NCI-H345 treated with DMSO at 0.1 percent for 48 hours (cell line): ENCODE measurements around the gene NELFB.
"Not testable (repeated sequence)": the region's sequence is repeated elsewhere in the genome, so short reads cannot be mapped to it uniquely, and the experiment has no call there.

Experiments
- DNase-seq: peaks from one replicate; lab custom pipeline; 2025; ENCODE audit not compliant: unreplicated experiment; lab: John Stamatoyannopoulos, UW

Gene NELFB

GRCh38 chr9:137234758-137235423, 20.2 kb upstream of the NELFB start:
- no peak for DNase-seq

GRCh38 chr9:137235424-137236237, 19.5 kb upstream of the NELFB start:
- DNase-seq, result no peak

GRCh38 chr9:137236238-137236935, 18.7 kb upstream of the NELFB start:
- peak; percentile 53 for DNase-seq

GRCh38 chr9:137236936-137237421, 18.1 kb upstream of the NELFB start:
- DNase-seq, result no peak

- DNase-seq, result peak; percentile 80
Observed at GRCh38 chr9:137237759-137238726, 17.1 kb upstream of the NELFB start.

- not testable (repeated sequence) for DNase-seq
Observed at GRCh38 chr9:137239541-137240200, 15.5 kb upstream of the NELFB start.

- no peak for DNase-seq
Observed at GRCh38 chr9:137240318-137240840, 14.7 kb upstream of the NELFB start.

- peak; percentile 99 for DNase-seq
Observed at GRCh38 chr9:137240841-137241489, 14.2 kb upstream of the NELFB start, which contains the start of gene TUBB4B. Gene TUBB4B (plus strand): TSS chr9:137241287. CDS start chr9:137241361, 74 bp downstream.

GRCh38 chr9:137241490-137242268, 13.4 kb upstream of the NELFB start:
- DNase-seq, result no peak

GRCh38 chr9:137242269-137243203, 12.6 kb upstream of the NELFB start:
- no peak for DNase-seq

- DNase-seq, result not testable (repeated sequence)
Observed at GRCh38 chr9:137243266-137243625, 11.9 kb upstream of the NELFB start.

- no peak for DNase-seq
Observed at GRCh38 chr9:137243626-137244485, 11.3 kb upstream of the NELFB start.

GRCh38 chr9:137244486-137245449, 10.4 kb upstream of the NELFB start:
- DNase-seq, result peak; percentile 54

- no peak for DNase-seq
Observed at GRCh38 chr9:137245450-137246421, 9.4 kb upstream of the NELFB start.
